HepG2 (cell line): ENCODE measurements around the gene CAP2. TPM values are rescaled to one million over a fixed set of nuclear protein-coding genes. Genes with fewer than 3 reads are reported as not detected.

Experiments used
- ATAC-seq: fragments of 200-7000 bp; cut with Tn5 transposase; 3 replicates; pipeline ENCODE4 v1.9.1; 2020; ENCODE audit warnings: mild to moderate bottlenecking, moderate library complexity
- BruUV-seq: library from RNA; stranded (reverse); fragments of 400-500 nt; replicated peaks from 2 replicates; lab custom pipeline; 2021; lab: Mats Ljungman, UMichigan
- CTCF ChIA-PET: fragments of 300-600 bp; formaldehyde crosslinking; extraction: SDS; loops from one replicate; lab custom pipeline; 2021; ENCODE audit warnings: low total read pairs, inconsistent platforms, low intra/inter-chr PET ratio; lab: Yijun Ruan, JAX
- POLR2A ChIA-PET: fragments of 350-600 bp; sonication (Branson Sonifier 250); formaldehyde crosslinking; loops from one replicate; lab custom pipeline; 2020; ENCODE audit warnings: antibody characterized with exemption, inconsistent platforms; lab: Yijun Ruan, JAX
- DNase-seq: peaks from one replicate; pipeline ENCODE4 v3.0.0-alpha.2; 2015; ENCODE audit warnings: low spot score
- FAIRE-seq: peaks from 3 replicates; lab custom pipeline; 2011; peaks lifted over from hg19 to GRCh38; lab: Jason Lieb, UNC
- H2AFZ ChIP-seq: one replicate; pipeline ENCODE4 v1.6.1; 2011; ENCODE audit warnings: low read length, inconsistent platforms
- H3K27ac ChIP-seq: fragments of 300-600 bp; 3 replicates; pipeline ENCODE4 v1.8.0; 2011; ENCODE audit warnings: mixed run types, mild to moderate bottlenecking, mixed read lengths, low read length, inconsistent platforms; ENCODE audit not compliant: insufficient read depth; ENCODE audit errors: extremely low read length
- H3K27me3 ChIP-seq, 2 experiments: fragments of 200-600 bp in 1 of 2; 2 replicates in 1 of 2; 3 replicates in 1 of 2; pipeline versions ENCODE4 v1.6.0 to v1.8.0; 2011; ENCODE audit warnings: low read length in 2 of 2, mild to moderate bottlenecking in 2 of 2, moderate library complexity in 2 of 2, inconsistent platforms in 1 of 2; ENCODE audit not compliant: insufficient read depth in 2 of 2, control insufficient read depth in 1 of 2
- H3K36me3 ChIP-seq, 2 experiments: fragments of 200-600 bp in 1 of 2; replicated peaks in 1 of 2; 2 replicates in 1 of 2; 3 replicates in 1 of 2; pipeline versions ENCODE4 v1.5.1 to v1.8.0; 2011; ENCODE audit warnings: low read length in 2 of 2, inconsistent platforms in 1 of 2; ENCODE audit not compliant: insufficient read depth in 2 of 2, control insufficient read depth in 1 of 2
- H3K4me1 ChIP-seq: 2 replicates; pipeline ENCODE4 v1.5.1; 2012; ENCODE audit warnings: low read length, inconsistent platforms; ENCODE audit not compliant: insufficient read depth
- H3K4me2 ChIP-seq: 2 replicates; pipeline ENCODE4 v1.6.0; 2011; ENCODE audit warnings: low read depth, low read length, inconsistent platforms
- H3K4me3 ChIP-seq, 3 experiments: fragments of 200-600 bp in 1 of 3; sonication (generic), shearing (Covaris generic) in 1 of 3; replicated peaks in 1 of 3; 2 replicates each; pipeline ENCODE4 v1.5.1; 2011 to 2016; ENCODE audit warnings: low read length in 3 of 3, inconsistent platforms in 2 of 3, low read depth in 2 of 3, mild to moderate bottlenecking in 2 of 3, control low read depth in 1 of 3, mixed read lengths in 1 of 3; ENCODE audit not compliant: insufficient read depth in 1 of 3
- H3K79me2 ChIP-seq: one replicate; pipeline ENCODE4 v1.6.1; 2011; ENCODE audit warnings: low read length, inconsistent platforms; ENCODE audit not compliant: insufficient read depth
- H3K9ac ChIP-seq: 2 replicates; pipeline ENCODE4 v1.6.0; 2011; ENCODE audit warnings: mild to moderate bottlenecking, low read depth, low read length, inconsistent platforms; ENCODE audit not compliant: insufficient read depth
- H3K9me3 ChIP-seq: 2 replicates; pipeline ENCODE4 v1.5.1; 2012; ENCODE audit warnings: mild to moderate bottlenecking, low read length
- H4K20me1 ChIP-seq: 2 replicates; pipeline ENCODE4 v1.6.0; 2011; ENCODE audit warnings: inconsistent platforms, mild to moderate bottlenecking, low read length, moderate library complexity; ENCODE audit not compliant: insufficient read depth
- ADNP ChIP-seq: sonication (generic); formaldehyde crosslinking; IDR thresholded peaks from 2 replicates; pipeline ENCODE4 v1.4.0; 2020; ENCODE audit warnings: missing genetic modification reagents
- ARNT ChIP-seq: fragments of 450-650 bp; IDR thresholded peaks from 2 replicates; pipeline ENCODE4 v1.6.1; 2017
- FOXM1 ChIP-seq: sonication (generic); formaldehyde crosslinking; IDR thresholded peaks from 2 replicates; pipeline ENCODE4 v1.5.0; 2020; ENCODE audit warnings: missing genetic modification reagents
- FUBP1 ChIP-seq: sonication (generic); formaldehyde crosslinking; IDR thresholded peaks from 2 replicates; pipeline ENCODE4 v1.5.1; 2020; ENCODE audit warnings: missing genetic modification reagents, mild to moderate bottlenecking, borderline replicate concordance
- NFKBIZ ChIP-seq: IDR thresholded peaks from 2 replicates; pipeline ENCODE4 v1.6.1; 2018; ENCODE audit warnings: missing genetic modification reagents, missing compliant biosample characterization
- PATZ1 ChIP-seq: sonication (generic); formaldehyde crosslinking; IDR thresholded peaks from 2 replicates; pipeline ENCODE4 v1.4.0; 2020; ENCODE audit warnings: missing genetic modification reagents
- RXRB ChIP-seq: IDR thresholded peaks from 2 replicates; pipeline ENCODE4 v1.6.1; 2016; ENCODE audit warnings: borderline replicate concordance, missing genetic modification reagents, missing compliant biosample characterization
- SETDB1 ChIP-seq: sonication (generic); formaldehyde crosslinking; IDR thresholded peaks from 2 replicates; pipeline ENCODE4 v1.5.1; 2020; ENCODE audit warnings: missing genetic modification reagents, mild to moderate bottlenecking, borderline replicate concordance
- ZC3H4 ChIP-seq: sonication (generic); formaldehyde crosslinking; IDR thresholded peaks from 2 replicates; pipeline ENCODE4 v1.4.0; 2020; ENCODE audit warnings: missing genetic modification reagents, borderline replicate concordance
- ZMYM3 ChIP-seq: sonication (generic); formaldehyde crosslinking; IDR thresholded peaks from 2 replicates; pipeline ENCODE4 v1.5.1; 2020; ENCODE audit warnings: mild to moderate bottlenecking, missing genetic modification reagents
- ZNF296 ChIP-seq: sonication (generic); formaldehyde crosslinking; conservative IDR thresholded peaks from 2 replicates; pipeline ENCODE4 v1.5.0; 2020; ENCODE audit warnings: mild to moderate bottlenecking, missing genetic modification reagents
- ZNF407 ChIP-seq: sonication (generic); formaldehyde crosslinking; IDR thresholded peaks from one replicate; pipeline ENCODE4 v1.5.1; 2020; ENCODE audit warnings: mild to moderate bottlenecking, missing genetic modification reagents; ENCODE audit errors: not compliant biosample characterization
- ZNF44 ChIP-seq: sonication (generic); formaldehyde crosslinking; IDR thresholded peaks from 2 replicates; pipeline ENCODE4 v1.5.1; 2020; ENCODE audit warnings: mild to moderate bottlenecking, missing genetic modification reagents
- ZNF569 ChIP-seq: sonication (generic); formaldehyde crosslinking; IDR thresholded peaks from 2 replicates; pipeline ENCODE4 v1.5.0; 2020; ENCODE audit warnings: mild to moderate bottlenecking, missing genetic modification reagents, moderate library complexity, borderline replicate concordance
- WGBS: methylation state at CpG from one replicate; pipeline ENCODE4 v1.1.6; 2017; ENCODE audit warnings: low lambda C conversion rate; 5-methylcytosine and 5-hydroxymethylcytosine counted together
- in situ Hi-C: cut with HindIII; loops from 2 replicates; pipeline ENCODE4 v1.10.0; 2017; ENCODE audit warnings: low pct_unique_long_range_greater_than_20kb; ENCODE audit not compliant: extremely low pct_ligation_motif_present
- intact Hi-C: fragments of 100-400 bp; cut with micrococcal nuclease; formaldehyde crosslinking; loops from one replicate; pipeline ENCODE4 v1.10.0; 2022; ENCODE audit not compliant: unreplicated experiment
- polyA plus RNA-seq, 8 experiments: library from polyadenylated mRNA; depleted of rRNA in 3 of 8; stranded (reverse) in 7 of 8; unstranded in 1 of 8; fragments of >200 nt; fragmentation: Illumina TruSeq in 4 of 8; extraction: Trizol in 4 of 8; gene quantifications; 2 replicates each; pipeline versions ENCODE4 v1.2.1 to v1.2.3, GENCODE V29; 2011 to 2016; ENCODE audit warnings: low read depth in 4 of 8, missing spikeins in 1 of 8, mixed read lengths in 1 of 8; ENCODE audit not compliant: insufficient read depth in 1 of 8
- total RNA-seq, 5 experiments: library from RNA; depleted of rRNA; stranded (reverse); fragments of >200 nt; fragmentation: Illumina TruSeq; extraction: Trizol; gene quantifications; 2 replicates each; pipeline ENCODE4 v1.2.3, GENCODE V29; 2016; ENCODE audit warnings: low read depth in 1 of 5

The CAP2 gene
- total and polyA plus RNA-seq, 2 of the 13 experiments (the other 11 are each of a cell fraction or from before 2014, with no cell fraction given): 7.9 to 53.1 TPM

- POLR2A ChIA-PET: no interaction called here
- 95% methylated on average over 7 of the region's 7 CpGs for WGBS
- DNase-seq (no peak), FAIRE-seq (no peak), ATAC-seq (no peak)
- Histone ChIP-seq H3K9me3 (no peaks in the 10 kb centered on the region), H2AFZ (no peak overlapping the region), H3K4me1 (0 out of 2 replicates have a peak, but pooled peaks cover 6% of the 10 kb centered on the region), H3K79me2 (peaks cover 4% of the 10 kb centered on the region), H3K4me3 (no peak overlapping the region), H3K36me3 (peaks cover 0 to 12% of the 10 kb centered on the region in 2 experiments; a peak in 3 of 5 replicates), H3K9ac (no peak overlapping the region), H3K27me3 (no peaks in the 10 kb centered on the region), H3K4me2 (no peak overlapping the region), H3K27ac (no peak overlapping the region), H4K20me1 (no peaks in the 10 kb centered on the region)
- in situ Hi-C loops: no loop called here
- no TSS peak for BruUV-seq
- CTCF ChIA-PET: no interaction called here
- intact Hi-C loops: no loop called here
- TF ChIP-seq RXRB: no peak
- no peak for TF ChIP-seq ARNT
- TF ChIP-seq SETDB1: no peak
- no peak for TF ChIP-seq PATZ1
- no peak for TF ChIP-seq ZNF569 (CRISPR knock-in tag)
- no peak for TF ChIP-seq ZMYM3 (CRISPR knock-in tag)
- TF ChIP-seq ZNF296: no peak
- TF ChIP-seq FOXM1: no peak
- TF ChIP-seq ZNF407 (CRISPR knock-in tag): no peak
- TF ChIP-seq ZC3H4 (CRISPR knock-in tag): no peak
- TF ChIP-seq ZNF44 (CRISPR knock-in tag): no peak
- no peak for TF ChIP-seq FUBP1 (CRISPR knock-in tag)
- no peak for TF ChIP-seq NFKBIZ (CRISPR knock-in tag)
- TF ChIP-seq ADNP (CRISPR knock-in tag): no peak
These were observed 28.0 kb downstream of the CAP2 start for GRCh38 chr6:17421406-17421805.
